GM21360 (cell line): ENCODE measurements around the gene NFIL3.

Experiments
- ATAC-seq: cut with Tn5 transposase; IDR thresholded peaks from one replicate; pipeline ENCODE4 v1.9.1; 2021; ENCODE audit warnings: mild to moderate bottlenecking, moderate library complexity; ENCODE audit not compliant: unreplicated experiment

The NFIL3 gene

GRCh38 chr9:91422758-91423711 is 597 bp downstream of the NFIL3 start:
- ATAC-seq: peak; percentile 23

- no peak for ATAC-seq
These were observed 1.5 kb downstream of the NFIL3 start for GRCh38 chr9:91421971-91422757.

DNA sequence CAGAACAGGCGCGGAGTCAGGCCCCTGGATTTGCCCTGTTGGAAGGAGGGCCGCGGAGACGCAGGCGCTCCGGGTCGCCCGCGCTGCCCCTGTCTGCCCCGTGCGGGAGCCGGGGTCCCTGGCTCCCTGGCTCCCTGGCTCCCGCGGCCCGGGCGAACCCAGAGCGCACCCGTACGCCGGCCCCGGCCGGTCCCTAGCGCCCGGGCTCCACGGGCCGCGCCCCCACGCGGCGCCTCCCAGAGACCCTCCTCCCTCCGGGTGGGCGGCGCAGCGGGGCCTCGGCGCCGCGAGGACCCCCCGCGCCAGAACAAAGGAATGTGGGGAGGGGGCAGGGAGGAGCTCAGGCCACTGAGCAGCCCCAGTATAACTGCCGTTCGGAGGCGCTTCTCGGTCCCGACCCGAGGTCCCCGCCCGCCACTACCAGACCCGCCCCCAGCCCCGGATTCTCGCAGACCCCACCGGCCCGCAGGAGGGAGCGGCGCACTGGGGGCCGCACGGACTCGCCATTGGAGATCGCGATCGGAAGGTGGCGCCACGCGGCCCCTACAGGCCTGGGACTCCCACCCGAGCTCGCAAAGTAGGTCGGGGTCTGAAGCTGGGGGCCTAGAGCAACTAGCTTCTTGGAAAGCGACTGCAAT is 2.4 kb downstream of the NFIL3 start:
- ATAC-seq: no peak

- ATAC-seq: no peak
These were observed 3.0 kb downstream of the NFIL3 start for GRCh38 chr9:91420501-91421127.

DNA sequence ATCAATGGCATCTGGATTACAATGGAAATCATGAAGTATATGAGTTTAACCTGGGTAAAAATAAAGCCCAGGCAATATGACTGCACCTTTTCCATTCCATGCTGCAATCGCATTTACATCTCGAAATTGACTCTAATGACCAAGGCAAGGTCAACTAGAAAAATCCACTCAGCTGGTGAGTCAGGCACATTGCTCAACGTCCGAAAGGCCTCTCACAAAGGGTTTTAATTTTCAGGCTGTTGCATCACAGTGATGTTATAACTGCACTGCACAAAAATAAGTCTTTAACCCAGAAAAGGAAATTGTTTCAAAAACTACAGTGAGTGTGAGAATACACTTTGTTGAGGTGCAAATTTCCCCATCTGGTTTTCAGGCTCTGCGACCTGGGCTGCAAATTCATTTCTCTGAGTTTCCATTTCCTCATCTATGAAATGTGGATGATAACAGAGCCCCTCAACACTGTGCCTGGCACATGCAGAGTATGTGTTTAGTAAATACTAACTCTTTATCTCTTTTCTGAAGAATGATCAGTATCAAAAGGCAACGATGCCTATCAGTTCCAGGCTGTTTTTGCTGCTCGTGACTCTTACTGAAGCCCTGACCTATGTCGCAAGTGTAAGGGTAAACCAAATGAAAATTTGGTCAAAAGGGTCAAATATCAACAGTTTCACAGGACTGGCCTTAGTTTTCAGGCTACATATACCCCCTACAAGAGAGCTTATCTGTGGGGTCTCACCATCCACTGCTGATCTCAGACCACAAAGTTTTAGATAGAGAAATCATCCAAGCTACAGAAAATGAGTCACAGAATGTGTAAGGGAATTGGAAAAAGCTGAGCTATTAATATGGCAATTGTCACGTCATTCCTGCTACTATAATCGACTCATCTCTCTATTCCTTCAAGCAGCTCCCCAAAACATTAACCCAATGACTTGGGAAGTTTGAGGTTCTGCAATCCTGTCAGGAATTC is 4.1 kb downstream of the NFIL3 start:
- no peak for ATAC-seq

DNA sequence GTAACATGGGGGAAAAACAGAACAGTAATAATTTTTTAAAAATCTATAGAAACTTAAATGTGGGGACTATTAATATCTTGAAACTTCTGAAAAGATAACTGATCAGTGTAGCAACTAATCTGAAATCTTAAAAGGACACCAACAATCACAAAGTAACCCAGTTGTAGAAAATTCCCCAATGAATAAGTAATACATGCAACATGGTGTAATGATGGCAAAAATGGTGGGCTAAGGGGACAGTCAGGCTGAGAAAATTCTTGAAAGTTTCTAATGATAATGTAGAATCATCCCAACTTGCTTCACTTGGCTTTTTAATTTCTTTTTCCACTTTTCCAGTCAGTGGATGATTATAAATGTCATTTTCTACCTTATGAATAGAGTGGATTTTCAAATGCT is 5.4 kb downstream of the NFIL3 start:
- no peak for ATAC-seq

DNA sequence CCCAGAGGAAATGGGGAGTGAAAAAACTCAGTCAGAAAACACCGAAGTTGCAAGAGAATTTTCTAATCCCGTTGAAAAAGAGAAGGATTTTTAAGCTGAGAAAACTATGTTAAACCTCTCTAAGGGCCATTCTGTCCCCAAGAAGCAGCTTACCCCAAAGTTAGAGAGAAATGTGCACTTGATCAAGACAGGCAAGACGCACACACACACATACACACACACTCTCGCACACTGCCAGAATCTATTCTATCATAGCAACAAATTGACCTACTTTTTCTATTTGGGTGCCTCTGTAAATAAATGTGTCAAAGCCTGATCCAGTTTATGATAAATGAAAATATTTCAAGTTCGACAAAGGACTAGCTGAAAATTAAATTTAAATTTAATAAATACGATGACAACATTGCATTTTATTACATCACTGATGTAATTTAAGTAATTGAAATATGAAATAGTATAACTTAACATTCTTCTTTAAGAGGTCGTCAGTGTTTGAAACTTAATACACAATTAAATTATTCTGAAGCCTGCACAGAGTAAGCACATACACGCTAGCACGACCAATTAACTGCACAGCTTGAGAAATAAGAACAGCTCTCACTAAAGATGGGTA is 5.9 kb downstream of the NFIL3 start:
- no peak for ATAC-seq

GRCh38 chr9:91416096-91416712 is 7.4 kb downstream of the NFIL3 start:
- ATAC-seq: no peak

GRCh38 chr9:91415290-91415689 is 8.3 kb downstream of the NFIL3 start:
- peak; percentile 83 for ATAC-seq

DNA sequence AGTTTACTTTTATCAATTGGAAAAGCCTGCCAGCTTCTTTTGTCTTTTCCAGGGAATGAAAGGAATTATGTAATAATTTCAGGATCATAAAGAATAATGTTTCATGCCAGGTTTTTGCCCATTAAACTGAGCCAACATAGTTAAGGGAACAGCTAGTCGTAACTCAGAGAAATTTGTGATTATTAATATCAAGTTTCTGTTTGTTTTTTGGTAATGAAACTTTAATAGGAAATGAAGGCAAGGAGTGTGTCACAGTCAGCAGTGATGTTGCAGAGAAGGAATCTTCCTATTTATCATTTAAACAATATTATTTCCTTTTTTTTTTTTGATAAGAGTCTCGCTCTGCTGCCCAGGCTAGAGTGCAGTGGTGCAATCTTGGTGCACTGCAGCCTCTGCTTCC is 10.7 kb downstream of the NFIL3 start:
- ATAC-seq: no peak

GRCh38 chr9:91411096-91411771 is 12.4 kb downstream of the NFIL3 start:
- no peak for ATAC-seq

GRCh38 chr9:91410161-91410560 is 13.5 kb downstream of the NFIL3 start:
- ATAC-seq: no peak

DNA sequence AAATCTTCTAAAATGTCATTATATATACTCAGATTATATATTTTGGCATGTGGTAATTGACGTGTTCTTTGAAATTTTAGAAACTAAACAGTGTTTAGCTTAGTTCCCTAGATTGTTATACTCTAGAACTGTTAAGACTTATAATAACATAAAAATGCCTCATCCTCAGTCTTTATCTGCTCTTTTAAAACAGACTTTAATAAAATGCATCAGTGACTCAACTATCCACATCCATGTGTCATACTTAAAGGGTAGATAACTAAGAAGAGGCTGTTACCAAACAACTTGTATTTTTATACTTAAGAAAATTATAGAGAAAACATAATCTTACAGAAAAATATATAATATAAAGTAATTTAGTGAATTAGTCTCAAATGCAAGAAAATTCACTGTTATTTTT is 15.2 kb downstream of the NFIL3 start:
- ATAC-seq: no peak

GRCh38 chr9:91407580-91408318 is 15.9 kb downstream of the NFIL3 start:
- no peak for ATAC-seq

DNA sequence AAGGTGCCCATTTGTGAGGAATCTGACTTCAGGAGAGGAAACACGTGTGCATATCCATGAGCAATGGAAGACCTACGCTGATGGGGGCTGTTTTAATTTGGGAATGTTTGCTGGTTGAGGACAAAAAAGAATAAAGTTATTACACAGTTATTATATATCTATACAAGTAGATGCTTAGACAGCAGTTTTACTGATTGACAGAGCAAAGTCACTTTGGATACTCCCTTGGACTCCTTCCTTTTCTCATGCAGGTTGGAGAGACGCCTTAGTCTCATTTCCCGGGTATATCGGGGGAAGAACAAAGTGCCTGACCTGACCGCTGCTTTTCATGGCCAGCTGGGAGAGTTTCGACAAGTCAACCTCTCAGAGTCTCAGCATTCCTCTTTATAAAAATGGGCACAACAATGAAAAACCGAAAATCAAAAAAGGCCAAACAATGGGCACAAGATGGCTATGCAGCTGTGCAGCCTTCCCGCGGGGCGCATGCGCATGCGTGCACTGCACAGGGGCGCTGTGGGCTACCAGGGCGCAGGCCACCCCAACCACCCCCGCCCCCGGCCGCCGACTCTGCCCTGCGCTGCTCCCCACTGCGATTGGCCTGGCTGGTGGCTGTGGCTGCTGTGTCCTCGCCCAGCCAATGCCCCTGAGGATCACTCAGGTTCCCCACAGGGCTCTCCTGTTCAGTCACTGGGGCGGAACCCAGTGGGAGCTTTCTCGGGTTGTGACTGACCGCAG is 18.1 kb downstream of the NFIL3 start:
- no peak for ATAC-seq

- ATAC-seq: no peak
These were observed 19.7 kb downstream of the NFIL3 start for GRCh38 chr9:91403665-91404543.
